ENCODE measurements around the gene PAQR7.
A peak's percentile ranks its signal among the peaks of the same experiment; 100 is the strongest.

The PAQR7 gene

GRCh38 chr1:25914074-25914995 is 38.8 kb upstream of the PAQR7 start:
- Histone ChIP-seq H3K4me3 (ENCODE audit: insufficient read depth in 1 of 2, low read depth in 1 of 2, low read length in 2 of 2) (no peak overlapping the region), H4K91ac (ENCODE audit: low read length) (no peak overlapping the region), H3K4me2 (ENCODE audit: low read length, poor library complexity, severe bottlenecking) (no peak overlapping the region), H2BK5ac (ENCODE audit: low read depth, low read length, poor library complexity, severe bottlenecking) (peak overlapping the region; percentile 47), H3K14ac (ENCODE audit: low read length in 2 of 2) (no peak overlapping the region), H3K4ac (ENCODE audit: low read depth in 1 of 2, low read length in 2 of 2) (no peak overlapping the region), H2BK120ac (ENCODE audit: low read depth, low read length) (no peak overlapping the region), H2BK15ac (ENCODE audit: low read depth, poor library complexity, severe bottlenecking) (no peak overlapping the region), H4K8ac (ENCODE audit: low read length) (no peak overlapping the region), H3K27ac (ENCODE audit: low read length, poor library complexity, severe bottlenecking) (peak overlapping the region; percentile 37), H2BK12ac (ENCODE audit: low read length in 2 of 2) (peak overlapping the region in 1 of 2 experiments; percentile 7), H3K18ac (ENCODE audit: low read depth in 1 of 2, low read length in 2 of 2) (no peak overlapping the region), H3K36me3 (ENCODE audit: control insufficient read depth in 1 of 2, insufficient read depth in 2 of 2, low read depth in 1 of 2, low read length in 2 of 2) (no peaks in the 10 kb centered on the region), H3K9ac (ENCODE audit: low read length) (no peak overlapping the region), H3K4me1 (ENCODE audit: control insufficient read depth, insufficient read depth, low read depth, low read length) (peaks cover 6% of the 10 kb centered on the region), H3K79me1 (replicated peaks; ENCODE audit: low read length, poor library complexity, severe bottlenecking) (no peaks in the 10 kb centered on the region), H2AFZ (ENCODE audit: low read depth, low read length) (no peak overlapping the region), H3K27me3 (ENCODE audit: control insufficient read depth in 1 of 2, insufficient read depth in 1 of 2, low read length in 2 of 2) (no peaks in the 10 kb centered on the region), H3K9me3 (ENCODE audit: control insufficient read depth, low read length) (no peaks in the 10 kb centered on the region), H3K23ac (ENCODE audit: low read length in 2 of 2) (no peak overlapping the region), H2AK5ac (ENCODE audit: low read length, severe bottlenecking) (peak overlapping the region; percentile 22)
- 92% methylated on average over 2 of the region's 3 CpGs for WGBS
- no peak for DNase-seq

DNA sequence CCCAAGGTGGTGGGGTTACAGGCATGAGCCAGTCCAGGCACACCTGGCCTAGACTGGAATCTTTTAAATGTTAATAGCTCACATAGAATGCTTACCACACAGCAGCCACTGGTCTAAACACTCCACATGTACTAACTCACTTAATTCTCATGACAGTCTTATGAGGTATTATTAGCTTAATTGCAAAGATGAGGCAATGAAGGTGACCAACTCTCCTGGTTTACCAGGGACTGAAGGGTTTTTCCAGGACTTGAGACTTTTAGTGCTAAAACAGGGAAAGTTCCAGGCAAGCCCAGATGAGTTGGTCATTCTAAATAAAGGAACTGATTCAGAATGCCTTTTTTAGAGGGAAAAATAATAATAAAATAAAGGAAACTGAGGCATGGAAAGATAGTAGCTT is 37.7 kb upstream of the PAQR7 start:
- Histone ChIP-seq H2BK12ac (ENCODE audit: low read length in 2 of 2) (no peak overlapping the region), H3K4ac (ENCODE audit: low read depth in 1 of 2, low read length in 2 of 2) (no peak overlapping the region), H4K91ac (ENCODE audit: low read length) (no peak overlapping the region)

DNA sequence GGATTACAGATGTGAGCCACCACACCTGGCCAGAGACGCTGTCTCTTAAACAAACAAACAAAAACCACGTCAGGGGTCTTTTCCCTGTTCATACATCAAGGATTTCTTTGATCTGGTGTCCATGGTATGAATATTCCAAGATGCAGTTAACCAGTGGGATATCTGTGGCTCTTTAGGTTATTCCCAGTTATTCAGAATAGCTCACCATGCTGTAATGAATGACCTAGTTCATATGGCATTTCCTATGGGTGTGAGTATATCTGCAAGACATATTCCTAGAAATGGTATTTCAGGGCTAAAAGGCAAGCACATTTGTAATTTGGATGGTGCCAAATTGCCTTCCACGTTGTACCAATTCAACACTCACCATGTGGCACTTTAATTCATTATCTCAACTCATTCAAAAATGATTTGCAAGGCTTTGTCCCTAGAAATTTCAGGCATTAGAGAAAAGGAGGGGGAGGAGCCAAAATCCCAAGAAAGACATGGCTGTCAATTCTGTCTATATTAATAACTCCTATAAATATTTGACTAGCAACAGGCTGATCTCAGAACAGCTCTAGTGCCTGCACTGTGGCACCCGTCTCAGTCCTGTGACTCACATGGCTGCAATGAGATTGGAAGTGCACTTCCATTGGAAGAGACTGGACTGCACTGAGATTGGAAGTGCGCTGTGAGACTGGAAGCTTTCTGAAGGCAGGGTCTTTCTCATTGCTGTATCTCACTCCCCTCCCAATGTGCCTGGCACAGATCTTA is 36.7 kb upstream of the PAQR7 start:
- H3K27ac ChIP-seq (ENCODE audit: low read length, poor library complexity, severe bottlenecking), result peak overlapping the region; percentile 60
- H3K4me3 ChIP-seq (ENCODE audit: insufficient read depth in 1 of 2, low read depth in 1 of 2, low read length in 2 of 2), result no peak overlapping the region
- DNase-seq, result peak; percentile 73
- no peaks in the 10 kb centered on the region for H3K9me3 ChIP-seq (ENCODE audit: control insufficient read depth, low read length)
- H4K8ac ChIP-seq (ENCODE audit: low read length), result no peak overlapping the region
- no peak overlapping the region for H3K14ac ChIP-seq (ENCODE audit: low read length in 2 of 2)
- no peak overlapping the region for H2BK15ac ChIP-seq (ENCODE audit: low read depth, poor library complexity, severe bottlenecking)
- no peak overlapping the region for H4K91ac ChIP-seq (ENCODE audit: low read length)
- no peaks in the 10 kb centered on the region for H3K36me3 ChIP-seq (ENCODE audit: control insufficient read depth in 1 of 2, insufficient read depth in 2 of 2, low read depth in 1 of 2, low read length in 2 of 2)
- H3K9ac ChIP-seq (ENCODE audit: low read length), result no peak overlapping the region
- no peak overlapping the region for H2AFZ ChIP-seq (ENCODE audit: low read depth, low read length)
- H3K27me3 ChIP-seq (ENCODE audit: control insufficient read depth in 1 of 2, insufficient read depth in 1 of 2, low read length in 2 of 2), result no peaks in the 10 kb centered on the region
- peaks cover 6% of the 10 kb centered on the region for H3K4me1 ChIP-seq (ENCODE audit: control insufficient read depth, insufficient read depth, low read depth, low read length)
- H2BK5ac ChIP-seq (ENCODE audit: low read depth, low read length, poor library complexity, severe bottlenecking), result no peak overlapping the region
- H2BK12ac ChIP-seq (ENCODE audit: low read length in 2 of 2), result no peak overlapping the region
- H3K18ac ChIP-seq (ENCODE audit: low read depth in 1 of 2, low read length in 2 of 2), result no peak overlapping the region
- 18% methylated on average over 1 of the region's 5 CpGs for WGBS
- H2AK5ac ChIP-seq (ENCODE audit: low read length, severe bottlenecking), result no peak overlapping the region
- no peak overlapping the region for H3K23ac ChIP-seq (ENCODE audit: low read length in 2 of 2)
- no peak overlapping the region for H2BK120ac ChIP-seq (ENCODE audit: low read depth, low read length)
- no peak overlapping the region for H3K4ac ChIP-seq (ENCODE audit: low read depth in 1 of 2, low read length in 2 of 2)
- H3K79me1 ChIP-seq (replicated peaks; ENCODE audit: low read length, poor library complexity, severe bottlenecking), result no peaks in the 10 kb centered on the region
- no peak overlapping the region for H3K4me2 ChIP-seq (ENCODE audit: low read length, poor library complexity, severe bottlenecking)

More for the DNA sequence above, 37.7 kb upstream of the PAQR7 start:
- H3K9ac ChIP-seq (ENCODE audit: low read length), result no peak overlapping the region
- H2BK15ac ChIP-seq (ENCODE audit: low read depth, poor library complexity, severe bottlenecking), result no peak overlapping the region
- H2BK120ac ChIP-seq (ENCODE audit: low read depth, low read length), result no peak overlapping the region
- H2AK5ac ChIP-seq (ENCODE audit: low read length, severe bottlenecking), result peak overlapping the region; percentile 2
- no peak overlapping the region for H2AFZ ChIP-seq (ENCODE audit: low read depth, low read length)
- H3K23ac ChIP-seq (ENCODE audit: low read length in 2 of 2), result no peak overlapping the region
- H3K27me3 ChIP-seq (ENCODE audit: control insufficient read depth in 1 of 2, insufficient read depth in 1 of 2, low read length in 2 of 2), result no peaks in the 10 kb centered on the region
- H3K36me3 ChIP-seq (ENCODE audit: control insufficient read depth in 1 of 2, insufficient read depth in 2 of 2, low read depth in 1 of 2, low read length in 2 of 2), result no peaks in the 10 kb centered on the region
- H3K18ac ChIP-seq (ENCODE audit: low read depth in 1 of 2, low read length in 2 of 2), result no peak overlapping the region
- H3K4me2 ChIP-seq (ENCODE audit: low read length, poor library complexity, severe bottlenecking), result no peak overlapping the region
- H2BK5ac ChIP-seq (ENCODE audit: low read depth, low read length, poor library complexity, severe bottlenecking), result no peak overlapping the region
- peaks cover 6% of the 10 kb centered on the region for H3K4me1 ChIP-seq (ENCODE audit: control insufficient read depth, insufficient read depth, low read depth, low read length)
- no peaks in the 10 kb centered on the region for H3K9me3 ChIP-seq (ENCODE audit: control insufficient read depth, low read length)
- peak overlapping the region; percentile 60 for H3K27ac ChIP-seq (ENCODE audit: low read length, poor library complexity, severe bottlenecking)
- H3K4me3 ChIP-seq (ENCODE audit: insufficient read depth in 1 of 2, low read depth in 1 of 2, low read length in 2 of 2), result no peak overlapping the region
- no peak overlapping the region for H4K8ac ChIP-seq (ENCODE audit: low read length)
- no peaks in the 10 kb centered on the region for H3K79me1 ChIP-seq (replicated peaks; ENCODE audit: low read length, poor library complexity, severe bottlenecking)
- H3K14ac ChIP-seq (ENCODE audit: low read length in 2 of 2), result no peak overlapping the region
- DNase-seq, result peak; percentile 27

- H2AFZ ChIP-seq (ENCODE audit: low read depth, low read length), result no peak overlapping the region
These were observed 35.7 kb upstream of the PAQR7 start for GRCh38 chr1:25911162-25911561.

More at GRCh38 chr1:25911162-25911561, 35.7 kb upstream of the PAQR7 start:
- no peak overlapping the region for H3K14ac ChIP-seq (ENCODE audit: low read length in 2 of 2)
- H3K9me3 ChIP-seq (ENCODE audit: control insufficient read depth, low read length), result no peaks in the 10 kb centered on the region
- H3K9ac ChIP-seq (ENCODE audit: low read length), result no peak overlapping the region
- peak overlapping the region; percentile 60 for H3K27ac ChIP-seq (ENCODE audit: low read length, poor library complexity, severe bottlenecking)
- no peaks in the 10 kb centered on the region for H3K79me1 ChIP-seq (replicated peaks; ENCODE audit: low read length, poor library complexity, severe bottlenecking)
- H3K4me2 ChIP-seq (ENCODE audit: low read length, poor library complexity, severe bottlenecking), result no peak overlapping the region
- H4K91ac ChIP-seq (ENCODE audit: low read length), result no peak overlapping the region
- H2BK5ac ChIP-seq (ENCODE audit: low read depth, low read length, poor library complexity, severe bottlenecking), result no peak overlapping the region
- no peak overlapping the region for H2BK120ac ChIP-seq (ENCODE audit: low read depth, low read length)
- H3K36me3 ChIP-seq (ENCODE audit: control insufficient read depth in 1 of 2, insufficient read depth in 2 of 2, low read depth in 1 of 2, low read length in 2 of 2), result no peaks in the 10 kb centered on the region
- H2AK5ac ChIP-seq (ENCODE audit: low read length, severe bottlenecking), result peak overlapping the region; percentile 83
- H2BK15ac ChIP-seq (ENCODE audit: low read depth, poor library complexity, severe bottlenecking), result no peak overlapping the region
- H4K8ac ChIP-seq (ENCODE audit: low read length), result no peak overlapping the region
- DNase-seq, result no peak
- H3K4me3 ChIP-seq (ENCODE audit: insufficient read depth in 1 of 2, low read depth in 1 of 2, low read length in 2 of 2), result no peak overlapping the region
- no peak overlapping the region for H3K23ac ChIP-seq (ENCODE audit: low read length in 2 of 2)
- H3K18ac ChIP-seq (ENCODE audit: low read depth in 1 of 2, low read length in 2 of 2), result no peak overlapping the region
- no peaks in the 10 kb centered on the region for H3K27me3 ChIP-seq (ENCODE audit: control insufficient read depth in 1 of 2, insufficient read depth in 1 of 2, low read length in 2 of 2)
- H3K4ac ChIP-seq (ENCODE audit: low read depth in 1 of 2, low read length in 2 of 2), result no peak overlapping the region
- H2BK12ac ChIP-seq (ENCODE audit: low read length in 2 of 2), result no peak overlapping the region
- peaks cover 9% of the 10 kb centered on the region for H3K4me1 ChIP-seq (ENCODE audit: control insufficient read depth, insufficient read depth, low read depth, low read length)

Data from mesenchymal stem cell (in vitro differentiated cells and primary cell).